Dendritic cell treated with granulocyte-macrophage colony-stimulating factor and Interleukin-4, amounts not matched to agents 40 ng/mL and 50 ng/mL, for 4 days (primary cell): ENCODE results near the gene ZNF212.
"Not testable (repeated sequence)": the region's sequence is repeated elsewhere in the genome, so short reads cannot be mapped to it uniquely, and the experiment has no call there.

Experiments
- H3K27ac Mint-ChIP-seq: one replicate; pipeline ENCODE4 v1.8.0; 2022; ENCODE audit warnings: mild to moderate bottlenecking, mixed read lengths
- H3K27me3 Mint-ChIP-seq: one replicate; pipeline ENCODE4 v1.8.0; 2022; ENCODE audit warnings: mild to moderate bottlenecking, mixed read lengths
- H3K36me3 Mint-ChIP-seq: one replicate; pipeline ENCODE4 v1.8.0; 2022; ENCODE audit warnings: low read depth, mixed read lengths
- H3K4me1 Mint-ChIP-seq: one replicate; pipeline ENCODE4 v1.8.0; 2022; ENCODE audit warnings: low read depth, mixed read lengths
- H3K4me3 Mint-ChIP-seq: one replicate; pipeline ENCODE4 v1.8.0; 2022; ENCODE audit warnings: mild to moderate bottlenecking, moderate library complexity, mixed read lengths
- H3K9me3 Mint-ChIP-seq: one replicate; pipeline ENCODE4 v1.8.0; 2022; ENCODE audit warnings: mixed read lengths
- intact Hi-C: fragments of 100-400 bp; cut with micrococcal nuclease; formaldehyde crosslinking; loops from one replicate; pipeline ENCODE4 v1.15.0; 2022

ZNF212 gene

DNA sequence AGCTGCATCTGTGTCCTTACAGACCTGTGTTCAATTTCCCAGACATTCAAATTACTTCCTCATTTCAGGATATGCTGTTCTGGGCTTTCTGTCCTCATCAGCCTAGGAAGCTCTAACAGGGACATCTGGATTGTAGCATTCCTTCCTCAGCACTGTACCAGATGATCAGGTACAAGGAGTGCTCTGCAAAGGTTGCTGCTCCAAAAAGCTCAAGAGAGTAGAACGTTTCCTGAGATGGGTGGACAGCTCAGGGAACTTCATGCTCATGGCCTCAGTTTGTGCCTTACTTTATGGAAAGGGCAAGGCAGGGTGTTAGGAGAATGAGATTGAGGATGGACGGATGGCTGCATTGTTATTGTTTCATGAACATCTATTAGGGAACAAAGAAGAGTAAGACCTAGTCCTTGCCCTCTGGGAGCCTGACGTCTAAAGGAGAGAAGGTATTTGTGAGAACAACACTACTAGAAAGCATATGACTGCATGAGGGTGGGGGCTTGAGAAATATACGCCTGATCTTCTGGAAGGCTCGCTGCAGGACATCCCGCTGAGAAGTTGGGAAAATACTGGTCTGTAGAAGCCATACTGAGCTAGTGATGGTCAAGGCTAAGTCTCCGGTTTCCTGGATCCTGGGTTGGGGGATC lies 10.5 kb upstream of the ZNF212 start:
- Mint-ChIP-seq H3K4me1 (peaks cover 8% of the 10 kb centered on the region), H3K4me3 (no peak overlapping the region), H3K27ac (no peak overlapping the region), H3K9me3 (no peaks in the 10 kb centered on the region), H3K36me3 (peaks cover 25% of the 10 kb centered on the region), H3K27me3 (peaks cover 8% of the 10 kb centered on the region)
- intact Hi-C loops = no loop called here

DNA sequence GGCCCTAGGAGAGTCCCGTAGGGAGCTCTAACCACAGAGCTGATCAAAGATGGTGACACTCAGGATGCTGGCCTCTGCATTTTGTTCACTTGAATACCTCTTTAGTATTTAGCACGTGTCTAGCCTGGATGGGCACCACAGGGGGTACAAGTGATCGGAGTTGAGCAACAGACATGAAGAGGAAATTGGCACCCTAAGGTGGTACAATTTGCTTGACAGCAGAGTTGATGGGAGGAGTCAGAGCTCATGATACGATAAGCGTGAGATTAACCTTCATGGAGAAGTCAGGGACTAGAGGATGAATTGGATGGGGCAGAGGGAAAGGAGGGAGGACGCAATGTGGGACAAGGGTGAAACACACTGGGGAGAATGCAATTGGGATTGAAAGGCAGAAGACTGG lies 9.9 kb upstream of the ZNF212 start:
- Mint-ChIP-seq H3K36me3 (peaks cover 20% of the 10 kb centered on the region), H3K4me3 (no peak overlapping the region), H3K4me1 (peaks cover 8% of the 10 kb centered on the region), H3K27ac (no peak overlapping the region), H3K9me3 (no peaks in the 10 kb centered on the region), H3K27me3 (peaks cover 8% of the 10 kb centered on the region)
- intact Hi-C loops = no loop called here

- no peak overlapping the region for H3K4me3 Mint-ChIP-seq
- H3K9me3 Mint-ChIP-seq = no peaks in the 10 kb centered on the region
- H3K36me3 Mint-ChIP-seq = no peaks in the 10 kb centered on the region
- H3K27ac Mint-ChIP-seq = no peak overlapping the region
- peaks cover 8% of the 10 kb centered on the region for H3K4me1 Mint-ChIP-seq
- H3K27me3 Mint-ChIP-seq = peaks cover 8% of the 10 kb centered on the region
- intact Hi-C loops = no loop called here
Observed at GRCh38 chr7:149232362-149232761, 7.1 kb upstream of the ZNF212 start.

DNA sequence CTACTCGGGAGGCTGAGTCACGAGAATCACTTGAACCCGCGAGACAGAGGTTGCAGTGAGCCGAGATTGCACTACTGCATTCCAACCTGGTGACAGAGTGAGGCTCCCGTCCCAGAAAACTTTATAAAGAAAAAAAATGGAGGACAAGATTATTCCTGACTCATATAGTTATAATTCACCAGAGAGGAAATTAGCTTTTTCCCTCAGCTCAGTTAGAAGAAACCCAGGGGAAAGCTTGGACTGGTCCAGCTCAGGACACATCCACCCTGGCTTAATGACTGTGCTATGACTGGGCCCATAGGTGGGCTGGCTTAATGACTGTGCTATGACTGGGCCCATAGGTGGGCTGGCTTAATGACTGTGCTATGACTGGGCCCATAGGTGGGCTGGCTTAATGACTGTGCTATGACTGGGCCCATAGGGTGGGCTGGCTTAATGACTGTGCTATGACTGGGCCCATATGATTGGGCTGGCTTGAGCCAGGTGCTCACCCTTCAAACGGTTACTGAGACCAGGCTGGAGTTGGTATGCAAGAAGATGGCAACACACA lies 5.7 kb upstream of the ZNF212 start:
- H3K27me3 Mint-ChIP-seq = peaks cover 13% of the 10 kb centered on the region
- H3K9me3 Mint-ChIP-seq, intact Hi-C loops, H3K36me3 Mint-ChIP-seq, H3K4me3 Mint-ChIP-seq: not testable (repeated sequence)
- H3K27ac Mint-ChIP-seq = peak overlapping the region; percentile 41
- H3K4me1 Mint-ChIP-seq = peaks cover 11% of the 10 kb centered on the region

DNA sequence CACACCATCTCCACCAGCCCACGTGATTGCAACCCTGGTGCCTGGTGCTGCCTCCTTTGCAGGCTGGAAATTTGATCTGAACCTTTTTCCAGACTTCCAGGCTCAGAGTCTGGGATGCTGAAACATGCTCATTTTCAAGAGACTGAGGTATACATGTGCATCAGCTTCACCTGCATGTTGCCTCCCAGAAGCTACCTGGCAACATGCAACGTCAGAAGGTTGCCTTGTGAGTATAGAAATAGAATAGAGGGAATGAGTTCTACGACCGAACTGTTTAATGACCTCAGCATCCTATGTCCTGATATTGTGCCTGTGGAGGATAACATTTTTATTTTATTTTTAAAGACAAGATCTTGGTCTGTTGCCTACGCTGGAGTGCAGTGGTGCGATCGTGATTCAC lies 1.9 kb upstream of the ZNF212 start:
- no peak overlapping the region for H3K27ac Mint-ChIP-seq
- intact Hi-C loops = no loop called here
- H3K9me3 Mint-ChIP-seq = peaks cover 2% of the 10 kb centered on the region
- H3K4me3 Mint-ChIP-seq = no peak overlapping the region
- peaks cover 24% of the 10 kb centered on the region for H3K4me1 Mint-ChIP-seq
- peaks cover 8% of the 10 kb centered on the region for H3K27me3 Mint-ChIP-seq
- peaks cover 18% of the 10 kb centered on the region for H3K36me3 Mint-ChIP-seq

GRCh38 chr7:149238051-149238450 lies 1.4 kb upstream of the ZNF212 start:
- H3K27me3 Mint-ChIP-seq = peaks cover 4% of the 10 kb centered on the region
- H3K4me1 Mint-ChIP-seq = peaks cover 24% of the 10 kb centered on the region
- peak overlapping the region; percentile 91 for H3K27ac Mint-ChIP-seq
- intact Hi-C loops = no loop called here
- peaks cover 8% of the 10 kb centered on the region for H3K9me3 Mint-ChIP-seq
- H3K4me3 Mint-ChIP-seq = peak overlapping the region; percentile 17
- H3K36me3 Mint-ChIP-seq = peaks cover 23% of the 10 kb centered on the region

GRCh38 chr7:149240637-149241036 lies 1.2 kb downstream of the ZNF212 start:
- H3K9me3 Mint-ChIP-seq = peaks cover 8% of the 10 kb centered on the region
- peaks cover 23% of the 10 kb centered on the region for H3K36me3 Mint-ChIP-seq
- peaks cover 4% of the 10 kb centered on the region for H3K27me3 Mint-ChIP-seq
- peak overlapping the region; percentile 90 for H3K4me3 Mint-ChIP-seq
- H3K27ac Mint-ChIP-seq = no peak overlapping the region
- H3K4me1 Mint-ChIP-seq = peaks cover 28% of the 10 kb centered on the region
- intact Hi-C loops = no loop called here

DNA sequence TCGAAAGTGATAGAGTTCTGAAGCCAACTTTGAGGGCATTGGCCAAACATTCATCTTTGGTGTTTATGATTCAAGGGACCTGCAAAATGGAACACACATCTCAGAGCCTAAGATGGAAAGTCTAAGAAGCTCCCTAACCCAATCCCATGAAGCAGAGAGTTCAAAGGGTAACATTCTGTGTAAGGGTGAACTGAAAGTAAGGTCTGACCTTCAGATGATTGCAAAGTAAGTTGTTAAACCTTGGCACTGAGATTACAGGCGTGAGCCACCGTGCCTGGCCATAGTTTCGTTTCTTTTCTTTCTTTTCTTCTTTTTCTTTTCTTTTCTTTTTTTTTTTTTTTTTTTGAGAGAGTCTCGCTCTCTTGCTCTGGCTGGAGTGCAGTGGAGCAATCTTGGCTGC lies 2.2 kb downstream of the ZNF212 start:
- peaks cover 30% of the 10 kb centered on the region for H3K36me3 Mint-ChIP-seq
- peaks cover 33% of the 10 kb centered on the region for H3K4me1 Mint-ChIP-seq
- no peak overlapping the region for H3K4me3 Mint-ChIP-seq
- peaks cover 4% of the 10 kb centered on the region for H3K27me3 Mint-ChIP-seq
- intact Hi-C loops = no loop called here
- H3K27ac Mint-ChIP-seq = no peak overlapping the region
- peaks cover 8% of the 10 kb centered on the region for H3K9me3 Mint-ChIP-seq

DNA sequence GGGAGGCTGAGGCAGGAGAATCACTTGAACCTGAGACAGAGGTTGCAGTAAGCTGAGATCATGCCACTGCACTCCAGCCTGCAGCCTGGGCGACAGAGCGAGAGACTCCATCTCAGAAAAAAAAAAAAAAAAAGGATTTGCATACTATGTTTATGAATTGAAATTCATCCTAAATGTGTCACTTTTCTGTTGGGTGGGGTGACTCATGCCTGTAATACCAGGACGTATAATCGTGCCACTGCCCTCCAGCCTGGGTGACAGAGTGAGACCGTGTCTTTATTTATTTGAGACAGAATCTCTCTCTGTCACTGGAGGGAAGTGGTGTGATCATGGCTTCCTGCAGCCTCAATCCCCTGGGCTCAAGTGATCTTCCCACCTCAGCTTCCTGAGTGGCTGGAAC lies 5.8 kb downstream of the ZNF212 start:
- H3K36me3 Mint-ChIP-seq = peaks cover 28% of the 10 kb centered on the region
- H3K27ac Mint-ChIP-seq = no peak overlapping the region
- peaks cover 22% of the 10 kb centered on the region for H3K4me1 Mint-ChIP-seq
- no peaks in the 10 kb centered on the region for H3K27me3 Mint-ChIP-seq
- no peak overlapping the region for H3K4me3 Mint-ChIP-seq
- intact Hi-C loops = no loop called here
- H3K9me3 Mint-ChIP-seq = peaks cover 8% of the 10 kb centered on the region

GRCh38 chr7:149245744-149246143 lies 6.3 kb downstream of the ZNF212 start:
- no peaks in the 10 kb centered on the region for H3K27me3 Mint-ChIP-seq
- H3K36me3 Mint-ChIP-seq = peaks cover 33% of the 10 kb centered on the region
- H3K4me3 Mint-ChIP-seq = no peak overlapping the region
- intact Hi-C loops = no loop called here
- peaks cover 17% of the 10 kb centered on the region for H3K4me1 Mint-ChIP-seq
- H3K9me3 Mint-ChIP-seq = peaks cover 8% of the 10 kb centered on the region
- no peak overlapping the region for H3K27ac Mint-ChIP-seq

DNA sequence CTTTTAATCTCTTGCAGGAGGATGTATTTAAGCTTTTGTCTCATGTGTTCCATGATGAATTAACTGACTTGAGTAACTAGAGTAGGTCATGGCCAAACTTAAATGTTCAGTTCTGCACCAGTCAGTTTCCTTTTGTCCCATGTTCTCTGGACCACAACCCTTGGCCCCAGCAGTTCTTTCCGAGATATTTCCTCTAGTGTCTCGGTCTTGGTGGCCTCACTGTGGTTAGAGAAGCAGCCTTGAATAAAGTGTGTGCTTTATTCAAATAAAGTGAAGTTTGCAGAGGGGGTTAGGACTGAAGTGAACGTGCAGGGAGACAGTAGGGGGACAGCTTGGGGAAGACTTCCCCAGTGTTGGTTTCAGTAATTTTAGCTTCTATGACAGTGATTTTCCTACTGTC lies 9.3 kb downstream of the ZNF212 start:
- H3K27ac Mint-ChIP-seq = no peak overlapping the region
- no peaks in the 10 kb centered on the region for H3K27me3 Mint-ChIP-seq
- H3K4me1 Mint-ChIP-seq = peaks cover 13% of the 10 kb centered on the region

GRCh38 chr7:149250151-149250550 lies 10.7 kb downstream of the ZNF212 start:
- H3K27me3 Mint-ChIP-seq, H3K4me3 Mint-ChIP-seq, H3K9me3 Mint-ChIP-seq, H3K27ac Mint-ChIP-seq, intact Hi-C loops: not testable (repeated sequence)
- peaks cover 64% of the 10 kb centered on the region for H3K36me3 Mint-ChIP-seq
- H3K4me1 Mint-ChIP-seq = peaks cover 13% of the 10 kb centered on the region

More for the DNA sequence above, 9.3 kb downstream of the ZNF212 start:
- intact Hi-C loops = no loop called here
- Mint-ChIP-seq H3K9me3 (no peaks in the 10 kb centered on the region), H3K4me3 (no peak overlapping the region), H3K36me3 (peaks cover 50% of the 10 kb centered on the region)

- H3K4me3 Mint-ChIP-seq, intact Hi-C loops, H3K9me3 Mint-ChIP-seq, H3K27me3 Mint-ChIP-seq, H3K27ac Mint-ChIP-seq, H3K4me1 Mint-ChIP-seq: not testable (repeated sequence)
- peaks cover 65% of the 10 kb centered on the region for H3K36me3 Mint-ChIP-seq
Observed at GRCh38 chr7:149251518-149251917, 12.1 kb downstream of the ZNF212 start.

GRCh38 chr7:149252378-149252777 lies 12.9 kb downstream of the ZNF212 start:
- H3K27me3 Mint-ChIP-seq = no peaks in the 10 kb centered on the region
- intact Hi-C loops = no loop called here
- no peaks in the 10 kb centered on the region for H3K9me3 Mint-ChIP-seq
- H3K4me3 Mint-ChIP-seq = no peak overlapping the region
- H3K4me1 Mint-ChIP-seq = peaks cover 5% of the 10 kb centered on the region
- H3K36me3 Mint-ChIP-seq = peaks cover 65% of the 10 kb centered on the region
- no peak overlapping the region for H3K27ac Mint-ChIP-seq

- no peaks in the 10 kb centered on the region for H3K9me3 Mint-ChIP-seq
- no peaks in the 10 kb centered on the region for H3K27me3 Mint-ChIP-seq
- intact Hi-C loops = no loop called here
- H3K27ac Mint-ChIP-seq = no peak overlapping the region
- H3K4me3 Mint-ChIP-seq = no peak overlapping the region
- H3K4me1 Mint-ChIP-seq = no peaks in the 10 kb centered on the region
- H3K36me3 Mint-ChIP-seq = peaks cover 65% of the 10 kb centered on the region
Observed at GRCh38 chr7:149253665-149254064, 14.2 kb downstream of the ZNF212 start.
